Activated CD8-positive, alpha-beta T cell treated with anti-CD3 and anti-CD28 coated beads for 36 hours (primary cell): Measurements from ENCODE around the gene IKZF3. TPM values are rescaled to one million over a fixed set of nuclear protein-coding genes. Genes with fewer than 3 reads are reported as not detected.

ENCODE experiments used
- ATAC-seq: fragments of 200-7000 bp; cut with Tn5 transposase; one replicate; pipeline ENCODE4 v1.10.0; 2021; ENCODE audit warnings: mild to moderate bottlenecking, moderate library complexity
- CTCF ChIA-PET: fragments of 350-600 bp; sonication (Branson Sonifier 250); formaldehyde crosslinking; loops from one replicate; lab custom pipeline; 2021; ENCODE audit warnings: antibody characterized with exemption; lab: Charles Lee
- POLR2A ChIA-PET: fragments of 350-600 bp; sonication (Branson Sonifier 250); formaldehyde crosslinking; loops from one replicate; lab custom pipeline; 2021; ENCODE audit warnings: antibody characterized with exemption; lab: Charles Lee
- DNase-seq: peaks from one replicate; pipeline ENCODE4 v3.0.0-alpha.2; 2020
- H3K27ac Mint-ChIP-seq: one replicate; pipeline ENCODE4 v1.8.0; 2021; ENCODE audit warnings: mild to moderate bottlenecking, mixed read lengths
- H3K27me3 Mint-ChIP-seq: one replicate; pipeline ENCODE4 v1.8.0; 2021; ENCODE audit warnings: mixed read lengths
- H3K36me3 Mint-ChIP-seq: one replicate; pipeline ENCODE4 v1.8.0; 2021; ENCODE audit warnings: low read depth, mixed read lengths
- H3K4me1 Mint-ChIP-seq: one replicate; pipeline ENCODE4 v1.8.0; 2021; ENCODE audit warnings: low read depth, mixed read lengths
- H3K4me3 Mint-ChIP-seq: one replicate; pipeline ENCODE4 v1.8.0; 2021; ENCODE audit warnings: mild to moderate bottlenecking, moderate library complexity, mixed read lengths
- H3K9me3 Mint-ChIP-seq: one replicate; pipeline ENCODE4 v1.8.0; 2021; ENCODE audit warnings: mixed read lengths
- intact Hi-C: fragments of 100-400 bp; cut with micrococcal nuclease; formaldehyde crosslinking; loops from one replicate; pipeline ENCODE4 v1.10.0; 2022
- total RNA-seq, 2 experiments: library from RNA; stranded (reverse); gene quantifications; one replicate each; pipeline ENCODE4 v1.2.3, GENCODE V29; 2021
- TF ChIP-seq, protein P1 (sequence below): fragments of 200-600 bp; IDR thresholded peaks from one replicate; pipeline ENCODE4 v1.8.0; 2022; ENCODE audit warnings: antibody characterized with exemption, mild to moderate bottlenecking

Gene IKZF3
- total RNA-seq, 2 experiments from 2014 or later = 52.1 to 52.2 TPM

DNA sequence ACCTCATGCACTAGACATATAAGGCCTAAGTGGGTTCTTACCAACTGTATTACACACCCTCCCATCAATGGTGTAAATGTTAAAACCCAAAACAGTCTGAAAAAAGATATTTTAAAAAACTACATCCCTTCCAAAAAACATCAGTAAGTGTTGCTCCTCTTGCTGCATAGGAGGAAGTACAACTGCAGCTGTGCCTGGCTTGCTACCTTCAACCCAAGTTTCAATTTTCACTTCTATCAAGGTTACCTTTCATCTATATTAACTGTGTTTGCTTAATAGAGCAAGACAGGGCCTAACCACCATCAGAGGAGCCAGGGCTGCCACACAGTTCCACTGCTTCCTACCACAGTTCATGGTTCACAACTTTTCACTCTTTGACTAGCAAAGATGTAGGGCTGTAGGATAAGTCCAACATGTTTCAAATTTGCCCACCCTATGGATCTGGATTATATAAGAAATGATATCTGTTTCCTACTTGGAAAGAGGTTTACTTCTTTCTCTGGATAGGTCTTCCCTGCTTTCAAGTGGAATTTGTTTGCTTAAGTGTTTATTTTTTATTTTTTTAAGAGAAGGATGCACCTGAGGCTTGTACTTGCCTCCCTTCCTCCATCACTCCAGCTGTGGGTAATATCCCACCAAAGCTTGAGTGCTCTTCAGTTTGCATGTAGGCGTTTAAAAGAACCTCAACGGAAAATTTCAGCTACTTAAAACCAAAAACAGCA lies 69.7 kb downstream of the IKZF3 start:
- POLR2A ChIA-PET = interaction anchor here (0.9 to 5.2 kb wide), 10 partner anchors 13 to 71 kb away, joined by 3 to 19 read pairs (median 4); no protein-coding TSS in a partner anchor
- DNase-seq = peak; percentile 62
- peak overlapping the region; percentile 84 for H3K27ac Mint-ChIP-seq
- CTCF ChIA-PET = interaction anchor here (1.0 to 1.7 kb wide), 9 partner anchors 8 to 171 kb away, joined by 3 to 5 read pairs (median 3); partner anchors contain the start of gene MIEN1
- peaks cover 46% of the 10 kb centered on the region for H3K36me3 Mint-ChIP-seq
- intact Hi-C loops = loop anchor here (5.0 kb wide), 2 partner anchors 37 to 48 kb away; no protein-coding TSS in a partner anchor
- peaks cover 1% of the 10 kb centered on the region for H3K9me3 Mint-ChIP-seq
- peak overlapping the region; percentile 9 for H3K4me3 Mint-ChIP-seq
- peak; percentile 58 for ATAC-seq
- TF ChIP-seq, protein P1, sequence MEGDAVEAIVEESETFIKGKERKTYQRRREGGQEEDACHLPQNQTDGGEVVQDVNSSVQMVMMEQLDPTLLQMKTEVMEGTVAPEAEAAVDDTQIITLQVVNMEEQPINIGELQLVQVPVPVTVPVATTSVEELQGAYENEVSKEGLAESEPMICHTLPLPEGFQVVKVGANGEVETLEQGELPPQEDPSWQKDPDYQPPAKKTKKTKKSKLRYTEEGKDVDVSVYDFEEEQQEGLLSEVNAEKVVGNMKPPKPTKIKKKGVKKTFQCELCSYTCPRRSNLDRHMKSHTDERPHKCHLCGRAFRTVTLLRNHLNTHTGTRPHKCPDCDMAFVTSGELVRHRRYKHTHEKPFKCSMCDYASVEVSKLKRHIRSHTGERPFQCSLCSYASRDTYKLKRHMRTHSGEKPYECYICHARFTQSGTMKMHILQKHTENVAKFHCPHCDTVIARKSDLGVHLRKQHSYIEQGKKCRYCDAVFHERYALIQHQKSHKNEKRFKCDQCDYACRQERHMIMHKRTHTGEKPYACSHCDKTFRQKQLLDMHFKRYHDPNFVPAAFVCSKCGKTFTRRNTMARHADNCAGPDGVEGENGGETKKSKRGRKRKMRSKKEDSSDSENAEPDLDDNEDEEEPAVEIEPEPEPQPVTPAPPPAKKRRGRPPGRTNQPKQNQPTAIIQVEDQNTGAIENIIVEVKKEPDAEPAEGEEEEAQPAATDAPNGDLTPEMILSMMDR = no peak
- peaks cover 75% of the 10 kb centered on the region for H3K4me1 Mint-ChIP-seq
- no peaks in the 10 kb centered on the region for H3K27me3 Mint-ChIP-seq

DNA sequence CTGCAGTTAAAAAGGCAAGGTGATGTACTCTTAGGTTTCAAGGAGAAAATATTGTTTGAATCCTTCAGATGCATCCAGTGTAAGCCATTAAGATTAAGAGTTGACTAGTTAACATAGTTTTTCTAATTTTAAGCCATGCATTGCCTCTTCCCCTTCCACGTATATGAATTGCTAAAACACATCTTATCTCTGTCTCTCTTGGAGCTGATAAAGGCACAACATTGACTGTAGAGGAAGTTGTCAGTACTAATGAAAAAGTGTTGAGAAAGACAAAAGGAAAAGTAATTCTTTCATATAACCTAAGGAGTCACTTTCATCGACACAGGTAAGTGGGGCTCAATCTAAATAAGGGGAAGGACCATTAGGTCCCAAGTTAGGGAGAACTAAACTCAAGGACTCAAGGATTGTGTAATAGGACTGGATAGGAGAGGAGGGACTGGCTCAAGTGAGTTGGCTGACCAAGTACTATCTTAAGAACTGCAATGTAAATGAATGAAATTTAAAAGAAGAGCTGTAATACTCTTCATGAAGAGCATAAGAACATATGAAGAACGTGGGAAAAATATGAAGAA lies 70.7 kb downstream of the IKZF3 start:
- Mint-ChIP-seq H3K36me3 (peaks cover 47% of the 10 kb centered on the region), H3K27ac (peak overlapping the region; percentile 84), H3K4me1 (peaks cover 66% of the 10 kb centered on the region), H3K27me3 (no peaks in the 10 kb centered on the region), H3K9me3 (peaks cover 1% of the 10 kb centered on the region), H3K4me3 (peak overlapping the region; percentile 3)
- CTCF ChIA-PET = interaction anchor here (0.8 to 3.2 kb wide), 13 partner anchors 9 to 187 kb away, joined by 3 to 14 read pairs (median 4); partner anchors contain the start of genes MIEN1 and PSMD3
- no peak for DNase-seq
- no peak for ATAC-seq
- TF ChIP-seq, protein P1 = no peak
- POLR2A ChIA-PET = interaction anchor here (0.5 to 5.2 kb wide), 20 partner anchors 12 to 788 kb away, joined by 3 to 21 read pairs (median 4); partner anchors contain the start of gene IKZF3
- intact Hi-C loops = loop anchor here (2.0 to 5.0 kb wide), 3 partner anchors 19 to 49 kb away; no protein-coding TSS in a partner anchor

- Mint-ChIP-seq H3K4me3 (peak overlapping the region; percentile 37), H3K27ac (peak overlapping the region; percentile 84), H3K36me3 (peaks cover 49% of the 10 kb centered on the region), H3K27me3 (no peaks in the 10 kb centered on the region), H3K4me1 (peaks cover 63% of the 10 kb centered on the region), H3K9me3 (peaks cover 1% of the 10 kb centered on the region)
- ATAC-seq = peak; percentile 17
- ChIA-PET POLR2A (interaction anchor here (0.5 to 5.2 kb wide), 18 partner anchors 12 to 181 kb away, joined by 3 to 21 read pairs (median 5); partner anchors contain the start of gene IKZF3), CTCF (interaction anchor here (0.8 to 3.2 kb wide), 12 partner anchors 12 to 188 kb away, joined by 3 to 14 read pairs (median 4); partner anchors contain the start of genes MIEN1 and PSMD3)
- intact Hi-C loops = loop anchor here (2.0 to 5.0 kb wide), 3 partner anchors 18 to 50 kb away; no protein-coding TSS in a partner anchor
- TF ChIP-seq, protein P1 = no peak
- DNase-seq = no peak
Observed at GRCh38 chr17:39792526-39793221, 71.4 kb downstream of the IKZF3 start.

DNA sequence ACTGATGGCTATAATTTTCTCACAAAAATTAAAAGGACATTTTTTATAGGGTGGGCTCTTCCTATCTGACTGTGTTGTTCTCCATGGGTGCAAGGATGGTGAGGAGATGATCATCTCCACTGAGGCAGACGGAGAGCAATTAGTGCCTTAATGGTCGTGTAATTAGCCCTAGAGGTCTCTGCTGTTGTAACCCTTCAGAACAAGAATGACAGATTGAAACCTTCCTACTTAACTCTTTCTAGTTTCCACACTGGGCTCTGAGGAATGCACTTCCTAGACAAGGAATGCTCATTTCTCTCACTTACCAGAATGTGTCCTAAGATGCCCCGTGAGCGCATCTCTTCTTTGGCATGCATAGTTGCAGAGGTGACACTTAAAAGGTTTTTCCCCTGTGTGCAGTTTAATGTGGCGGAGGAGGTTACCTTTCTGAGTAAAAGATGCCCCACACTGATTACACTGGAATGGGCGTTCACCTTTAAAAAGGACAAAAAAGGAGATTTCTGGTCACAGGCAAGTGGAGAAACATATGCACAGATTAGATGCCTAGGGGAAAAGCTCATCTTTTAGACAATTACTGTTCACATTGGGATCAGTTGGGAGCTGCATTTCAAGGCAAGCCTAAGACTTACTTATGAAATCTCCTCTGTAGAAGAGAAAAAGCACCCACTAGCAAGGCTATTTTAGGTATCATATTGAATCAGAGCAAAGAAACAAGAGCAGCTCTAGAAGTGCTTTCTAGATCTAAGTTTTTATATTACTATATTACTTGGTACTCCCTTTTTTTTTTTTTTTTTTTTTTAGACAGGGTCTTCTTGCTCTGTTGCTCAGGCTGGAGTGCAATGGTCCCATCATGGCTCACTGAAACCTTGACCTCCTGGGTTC lies 72.8 kb downstream of the IKZF3 start:
- ATAC-seq = peak; percentile 77
- H3K27ac Mint-ChIP-seq = peak overlapping the region; percentile 84
- DNase-seq = peak; percentile 78
- ChIA-PET POLR2A (interaction anchor here (0.9 to 5.2 kb wide), 9 partner anchors 10 to 72 kb away, joined by 3 to 21 read pairs (median 6); no protein-coding TSS in a partner anchor), CTCF (interaction anchor here (1.0 to 3.2 kb wide), 7 partner anchors 12 to 61 kb away, joined by 3 to 14 read pairs (median 6); partner anchors contain the start of gene MIEN1)
- TF ChIP-seq, protein P1 = no peak
- H3K9me3 Mint-ChIP-seq = no peaks in the 10 kb centered on the region
- H3K27me3 Mint-ChIP-seq = no peaks in the 10 kb centered on the region
- peak overlapping the region; percentile 10 for H3K4me3 Mint-ChIP-seq
- intact Hi-C loops = loop anchor here (5.0 kb wide), 2 partner anchors 34 to 51 kb away; no protein-coding TSS in a partner anchor
- peaks cover 66% of the 10 kb centered on the region for H3K4me1 Mint-ChIP-seq
- peaks cover 54% of the 10 kb centered on the region for H3K36me3 Mint-ChIP-seq
